IPS-18a (cell line): ENCODE measurements around the gene CLCN6.

Source experiments
- H3K27ac ChIP-seq: one replicate; pipeline ENCODE4 v1.5.1; 2013; ENCODE audit warnings: low read length
- H3K27me3 ChIP-seq: one replicate; pipeline ENCODE4 v1.6.1; 2013; ENCODE audit warnings: mild to moderate bottlenecking, low read length; ENCODE audit not compliant: control insufficient read depth, insufficient read depth
- H3K36me3 ChIP-seq: one replicate; pipeline ENCODE4 v1.6.1; 2013; ENCODE audit warnings: low read depth, low read length; ENCODE audit not compliant: control insufficient read depth
- H3K4me1 ChIP-seq: one replicate; pipeline ENCODE4 v1.6.1; 2013; ENCODE audit warnings: low read depth, low read length; ENCODE audit not compliant: control insufficient read depth
- H3K4me3 ChIP-seq: one replicate; pipeline ENCODE4 v1.5.1; 2013; ENCODE audit warnings: low read length
- H3K9ac ChIP-seq: one replicate; pipeline ENCODE4 v1.6.1; 2013; ENCODE audit warnings: mild to moderate bottlenecking, low read length, moderate library complexity
- H3K9me3 ChIP-seq: one replicate; pipeline ENCODE4 v1.6.1; 2013; ENCODE audit warnings: low read depth, low read length; ENCODE audit not compliant: control insufficient read depth

The CLCN6 gene, protein sequence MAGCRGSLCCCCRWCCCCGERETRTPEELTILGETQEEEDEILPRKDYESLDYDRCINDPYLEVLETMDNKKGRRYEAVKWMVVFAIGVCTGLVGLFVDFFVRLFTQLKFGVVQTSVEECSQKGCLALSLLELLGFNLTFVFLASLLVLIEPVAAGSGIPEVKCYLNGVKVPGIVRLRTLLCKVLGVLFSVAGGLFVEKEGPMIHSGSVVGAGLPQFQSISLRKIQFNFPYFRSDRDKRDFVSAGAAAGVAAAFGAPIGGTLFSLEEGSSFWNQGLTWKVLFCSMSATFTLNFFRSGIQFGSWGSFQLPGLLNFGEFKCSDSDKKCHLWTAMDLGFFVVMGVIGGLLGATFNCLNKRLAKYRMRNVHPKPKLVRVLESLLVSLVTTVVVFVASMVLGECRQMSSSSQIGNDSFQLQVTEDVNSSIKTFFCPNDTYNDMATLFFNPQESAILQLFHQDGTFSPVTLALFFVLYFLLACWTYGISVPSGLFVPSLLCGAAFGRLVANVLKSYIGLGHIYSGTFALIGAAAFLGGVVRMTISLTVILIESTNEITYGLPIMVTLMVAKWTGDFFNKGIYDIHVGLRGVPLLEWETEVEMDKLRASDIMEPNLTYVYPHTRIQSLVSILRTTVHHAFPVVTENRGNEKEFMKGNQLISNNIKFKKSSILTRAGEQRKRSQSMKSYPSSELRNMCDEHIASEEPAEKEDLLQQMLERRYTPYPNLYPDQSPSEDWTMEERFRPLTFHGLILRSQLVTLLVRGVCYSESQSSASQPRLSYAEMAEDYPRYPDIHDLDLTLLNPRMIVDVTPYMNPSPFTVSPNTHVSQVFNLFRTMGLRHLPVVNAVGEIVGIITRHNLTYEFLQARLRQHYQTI

DNA sequence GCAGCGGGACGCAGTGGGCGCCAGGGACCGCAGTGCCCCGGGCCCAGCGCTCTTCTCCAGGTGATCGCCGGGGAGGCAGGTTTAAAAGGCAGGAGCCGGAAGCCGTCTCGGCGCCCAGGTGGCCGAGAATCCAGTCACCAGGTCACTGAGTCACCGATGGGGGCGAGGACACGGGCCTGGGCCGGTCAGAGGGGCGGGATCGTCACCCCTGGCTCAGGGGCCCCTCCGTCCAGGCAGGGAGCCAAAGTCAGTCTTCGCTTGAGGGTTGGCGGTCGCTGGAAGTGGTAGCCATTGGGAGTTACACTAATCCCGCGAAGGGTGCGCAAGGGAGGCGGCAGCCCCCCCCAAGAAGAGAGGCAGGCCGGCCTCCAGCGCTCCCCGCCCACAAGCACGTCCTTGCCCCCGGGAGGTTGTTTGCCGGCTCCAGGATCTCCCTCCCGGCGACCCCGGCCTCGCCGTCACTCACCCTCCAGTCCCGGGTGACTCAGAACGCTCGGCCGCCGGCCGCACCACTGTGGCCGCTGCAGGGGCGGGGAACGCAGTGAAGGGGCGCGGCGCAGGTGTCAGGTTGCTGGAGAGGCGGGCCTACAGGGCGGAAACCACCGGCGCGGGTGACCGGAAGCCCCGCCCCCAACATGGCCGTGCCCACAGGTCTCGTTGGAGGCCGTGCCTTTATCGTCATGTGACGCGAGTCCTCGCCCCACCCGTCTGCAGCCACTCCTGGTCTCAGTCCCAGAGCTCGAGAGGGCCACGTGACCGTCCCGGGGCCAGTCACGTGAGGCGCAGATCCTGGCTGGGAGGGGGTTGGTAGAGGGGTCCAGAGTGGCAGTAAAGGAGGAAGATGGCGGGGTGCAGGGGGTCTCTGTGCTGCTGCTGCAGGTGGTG lies at the start of gene CLCN6, which contains the start of gene MTHFR:
TSS of gene CLCN6 (plus strand) at position 770 of the 885 bp plus-strand sequence. CDS start at position 842, 72 bp downstream.
TSS of gene MTHFR (minus strand) at position 543 of the 885 bp plus-strand sequence. CDS start 2,848 bp downstream, outside the sequence.
- H3K36me3 ChIP-seq, result peaks cover 29% of the 10 kb centered on the region
- peak within 1 kb of the TSS; percentile 41 for H3K27ac ChIP-seq
- no peaks in the 10 kb centered on the region for H3K9me3 ChIP-seq
- peak within 1 kb of the TSS; percentile 87 for H3K4me3 ChIP-seq
- no peaks in the 10 kb centered on the region for H3K27me3 ChIP-seq
- peaks cover 29% of the 10 kb centered on the region for H3K4me1 ChIP-seq
- peak within 1 kb of the TSS; percentile 75 for H3K9ac ChIP-seq

DNA sequence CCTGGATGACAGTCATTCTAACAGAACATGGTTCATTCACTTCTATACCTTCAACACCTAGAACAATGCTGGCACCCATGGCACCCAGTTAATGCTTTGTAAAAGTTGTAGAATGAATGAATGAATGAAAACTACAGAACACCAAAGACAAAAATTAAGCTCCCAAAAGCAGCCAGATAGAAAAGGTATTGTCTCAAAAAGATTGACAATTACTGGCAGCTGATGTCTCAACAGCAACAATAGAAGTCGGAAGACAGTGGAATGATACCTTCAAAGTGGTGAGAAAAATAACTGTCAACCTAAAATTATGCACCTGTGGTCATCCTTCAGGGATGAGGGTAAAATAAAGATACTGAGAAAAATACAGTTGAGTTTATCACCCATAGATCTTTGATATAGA lies 48.9 kb upstream of the CLCN6 start:
- H3K9ac ChIP-seq, result no peak overlapping the region

DNA sequence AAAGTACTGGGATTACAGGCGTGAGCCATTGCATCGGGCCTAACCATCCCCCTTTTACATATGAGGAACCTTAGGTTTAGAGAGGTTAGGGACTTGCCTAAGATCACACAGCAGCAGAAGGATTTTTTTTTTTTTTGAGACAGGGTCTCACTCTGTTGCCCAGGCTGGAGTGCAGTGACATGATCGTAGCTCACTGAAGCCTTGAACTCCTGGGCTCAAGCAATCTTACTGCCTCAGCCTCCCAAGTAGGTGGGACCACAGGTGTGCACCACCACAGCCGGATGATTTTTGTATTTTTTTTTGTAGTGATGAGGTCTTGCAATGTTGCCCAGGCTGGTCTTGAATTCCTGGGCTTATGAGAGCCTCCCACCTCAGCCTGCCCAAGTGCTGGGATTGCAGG lies 46.2 kb upstream of the CLCN6 start:
- H3K4me1 ChIP-seq, result peaks cover 9% of the 10 kb centered on the region
- H3K27me3 ChIP-seq, result peaks cover 44% of the 10 kb centered on the region
- no peak overlapping the region for H3K27ac ChIP-seq
- H3K9ac ChIP-seq, result no peak overlapping the region
- no peaks in the 10 kb centered on the region for H3K36me3 ChIP-seq
- H3K4me3 ChIP-seq, result no peak overlapping the region
- no peaks in the 10 kb centered on the region for H3K9me3 ChIP-seq

More for the DNA sequence above, 48.9 kb upstream of the CLCN6 start:
- H3K27ac ChIP-seq, result no peak overlapping the region
- peaks cover 3% of the 10 kb centered on the region for H3K4me1 ChIP-seq
- H3K27me3 ChIP-seq, result peaks cover 24% of the 10 kb centered on the region
- H3K36me3 ChIP-seq, result no peaks in the 10 kb centered on the region
- H3K4me3 ChIP-seq, result no peak overlapping the region
- no peaks in the 10 kb centered on the region for H3K9me3 ChIP-seq

DNA sequence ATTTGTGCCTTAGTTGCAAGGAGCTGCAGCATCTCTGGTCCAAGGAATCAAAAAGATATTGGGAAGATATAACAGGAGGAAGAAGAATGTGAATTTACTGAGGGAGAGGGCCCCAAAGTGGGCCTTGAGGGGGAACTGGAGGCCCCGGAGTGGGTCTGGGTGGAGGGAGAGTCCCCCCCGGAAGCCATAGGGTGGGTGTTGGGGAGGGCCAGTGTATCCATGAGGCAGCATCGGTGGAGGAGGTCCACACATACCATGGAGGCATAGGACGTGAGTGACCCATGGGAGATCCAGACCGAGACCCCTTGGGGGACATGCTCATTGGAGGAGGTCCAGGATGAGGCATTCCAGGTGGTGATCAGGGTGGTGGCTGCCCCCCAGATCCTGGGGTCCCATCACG lies 44.7 kb upstream of the CLCN6 start:
- peaks cover 9% of the 10 kb centered on the region for H3K4me1 ChIP-seq
- no peak overlapping the region for H3K27ac ChIP-seq
- H3K9me3 ChIP-seq, result no peaks in the 10 kb centered on the region
- H3K27me3 ChIP-seq, result peaks cover 44% of the 10 kb centered on the region
- H3K36me3 ChIP-seq, result no peaks in the 10 kb centered on the region
- no peak overlapping the region for H3K9ac ChIP-seq
- no peak overlapping the region for H3K4me3 ChIP-seq

DNA sequence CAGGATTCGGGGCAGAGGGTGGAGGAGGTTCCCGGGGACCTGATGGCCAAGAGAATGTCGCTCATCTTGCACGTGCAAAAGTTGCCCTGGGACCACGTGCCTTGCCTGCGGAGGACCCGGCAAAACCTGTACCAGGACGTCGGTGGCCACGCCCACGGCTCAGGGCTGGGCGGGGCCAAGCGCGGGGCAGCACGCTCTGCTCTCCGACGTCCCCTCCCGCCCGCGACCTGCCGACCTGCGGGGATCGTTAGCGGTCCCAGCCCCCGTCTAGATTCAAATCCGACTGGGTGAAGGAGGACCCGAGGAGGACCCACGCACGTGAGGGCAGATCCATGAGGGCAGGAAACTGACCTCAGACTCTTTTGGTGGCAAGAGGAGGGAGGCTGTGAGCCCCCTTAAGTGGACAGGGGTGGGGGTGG lies 44.0 kb upstream of the CLCN6 start, which contains the start of gene C1orf167:
TSS of gene C1orf167 (plus strand) at position 206 of the 419 bp plus-strand sequence. CDS start 2,208 bp downstream, outside the sequence.
- H3K36me3 ChIP-seq, result no peaks in the 10 kb centered on the region
- no peak within 1 kb of the TSS for H3K27ac ChIP-seq
- peak within 1 kb of the TSS; percentile 34 for H3K4me3 ChIP-seq
- no peak within 1 kb of the TSS for H3K9ac ChIP-seq
- peaks cover 44% of the 10 kb centered on the region for H3K27me3 ChIP-seq
- no peaks in the 10 kb centered on the region for H3K9me3 ChIP-seq
- peaks cover 9% of the 10 kb centered on the region for H3K4me1 ChIP-seq

DNA sequence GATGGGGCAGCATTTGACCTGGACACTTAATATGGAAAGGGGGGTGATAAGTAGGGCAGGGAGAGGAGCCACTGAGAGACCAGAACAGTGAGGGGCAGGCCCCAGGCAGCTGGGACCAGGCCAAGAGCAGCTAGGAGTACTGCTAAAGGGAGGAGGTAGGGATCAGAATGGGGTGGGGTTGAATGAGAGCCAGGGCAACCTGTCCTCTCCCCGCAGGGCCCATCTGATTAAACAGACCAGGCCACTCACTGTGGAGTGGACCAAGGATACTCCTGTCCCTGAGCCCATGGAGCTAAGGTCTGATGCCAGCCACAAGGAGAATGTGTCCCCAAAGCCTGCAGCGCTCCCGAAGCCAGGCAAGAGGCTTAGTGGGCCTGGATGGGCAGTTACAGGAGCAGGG lies 41.9 kb upstream of the CLCN6 start:
- H3K9me3 ChIP-seq, result no peaks in the 10 kb centered on the region
- H3K27ac ChIP-seq, result no peak overlapping the region
- no peak overlapping the region for H3K9ac ChIP-seq

DNA sequence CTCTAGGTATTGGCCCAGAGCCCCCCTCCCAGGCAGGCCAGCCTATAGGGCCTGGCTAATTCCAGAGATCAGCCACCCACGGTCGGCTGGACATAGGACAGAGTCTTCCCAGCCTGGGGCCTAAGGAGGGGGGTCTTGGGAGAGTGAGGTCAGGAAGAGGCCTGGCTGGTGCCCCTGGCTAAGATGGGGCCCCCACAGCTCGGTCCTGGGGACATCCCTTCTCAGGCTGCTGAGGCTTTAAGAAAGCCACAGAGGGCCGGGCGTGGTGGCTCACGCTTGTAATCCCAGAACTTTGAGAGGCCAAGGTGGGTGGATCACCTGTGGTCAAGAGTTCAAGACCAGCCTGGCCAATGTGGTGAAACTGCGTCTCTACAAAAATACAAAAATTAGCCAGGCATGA lies 41.5 kb upstream of the CLCN6 start:
- H3K9me3 ChIP-seq, result no peaks in the 10 kb centered on the region
- no peak overlapping the region for H3K27ac ChIP-seq
- no peaks in the 10 kb centered on the region for H3K36me3 ChIP-seq
- no peak overlapping the region for H3K4me3 ChIP-seq
- peaks cover 9% of the 10 kb centered on the region for H3K4me1 ChIP-seq
- H3K27me3 ChIP-seq, result peaks cover 44% of the 10 kb centered on the region
- H3K9ac ChIP-seq, result no peak overlapping the region

More for the DNA sequence above, 41.9 kb upstream of the CLCN6 start:
- Histone ChIP-seq H3K4me1 (peaks cover 9% of the 10 kb centered on the region), H3K27me3 (peaks cover 44% of the 10 kb centered on the region), H3K4me3 (no peak overlapping the region), H3K36me3 (no peaks in the 10 kb centered on the region)

DNA sequence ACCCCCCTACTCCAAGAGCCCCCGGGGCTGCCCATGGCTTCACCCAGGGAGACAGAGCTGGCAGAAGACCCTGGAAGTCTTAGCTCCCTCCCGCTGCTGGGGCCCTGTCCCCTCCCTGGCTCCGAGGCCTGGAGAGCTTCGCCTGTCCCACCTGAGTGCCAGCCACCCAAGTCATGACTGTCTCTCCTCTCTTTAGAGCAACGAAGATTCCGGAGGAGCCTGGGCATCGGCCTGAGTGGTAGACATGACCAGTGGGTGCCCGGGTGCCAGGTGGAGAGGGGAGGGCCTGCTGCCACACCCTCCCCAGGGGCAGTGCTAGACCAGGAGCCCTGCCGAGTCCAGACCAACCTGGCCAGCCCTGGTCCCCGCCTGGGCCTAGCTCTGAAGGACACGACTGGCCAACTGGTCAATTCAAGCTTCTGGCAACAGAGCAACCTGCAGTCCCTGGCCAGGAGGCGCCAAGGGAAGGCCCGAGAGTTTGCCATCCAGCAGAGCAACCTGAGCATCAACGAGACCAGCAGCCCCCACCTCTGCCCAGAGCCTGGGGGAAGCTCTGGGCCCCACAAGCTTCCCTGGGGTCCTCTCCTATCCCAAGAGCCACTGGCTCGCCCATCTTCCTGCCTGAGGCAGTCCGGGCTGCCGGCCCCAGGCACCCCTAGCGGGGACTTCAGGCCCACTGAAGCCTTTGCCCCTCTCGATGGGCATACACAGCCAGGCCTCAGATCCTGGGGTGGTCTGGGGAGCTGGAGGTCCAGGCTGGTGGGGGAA lies 40.1 kb upstream of the CLCN6 start:
- Histone ChIP-seq H3K27me3 (peaks cover 32% of the 10 kb centered on the region), H3K27ac (no peak overlapping the region), H3K4me3 (no peak overlapping the region), H3K9ac (no peak overlapping the region), H3K36me3 (no peaks in the 10 kb centered on the region), H3K4me1 (peaks cover 9% of the 10 kb centered on the region), H3K9me3 (no peaks in the 10 kb centered on the region)

DNA sequence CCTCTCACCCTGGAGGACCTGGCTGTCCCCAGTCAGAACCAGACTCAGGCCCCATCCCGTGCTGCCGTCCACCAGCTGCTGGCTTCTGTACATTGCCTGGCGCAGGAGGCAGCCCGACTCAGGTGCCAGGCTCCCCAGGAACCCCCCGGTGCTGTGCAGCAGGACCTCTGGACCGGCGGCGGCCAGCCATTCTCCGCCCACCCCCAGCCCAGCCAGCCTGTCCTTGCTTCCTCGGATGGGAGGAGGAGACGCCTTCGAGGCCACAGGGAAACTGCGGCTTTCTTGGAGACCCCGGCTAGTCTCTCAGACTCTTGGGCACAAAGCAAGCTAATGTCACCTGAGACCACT lies 39.6 kb upstream of the CLCN6 start:
- Histone ChIP-seq H3K9me3 (no peaks in the 10 kb centered on the region), H3K9ac (no peak overlapping the region), H3K4me1 (peaks cover 9% of the 10 kb centered on the region), H3K36me3 (no peaks in the 10 kb centered on the region), H3K27me3 (peaks cover 27% of the 10 kb centered on the region), H3K27ac (no peak overlapping the region), H3K4me3 (no peak overlapping the region)

DNA sequence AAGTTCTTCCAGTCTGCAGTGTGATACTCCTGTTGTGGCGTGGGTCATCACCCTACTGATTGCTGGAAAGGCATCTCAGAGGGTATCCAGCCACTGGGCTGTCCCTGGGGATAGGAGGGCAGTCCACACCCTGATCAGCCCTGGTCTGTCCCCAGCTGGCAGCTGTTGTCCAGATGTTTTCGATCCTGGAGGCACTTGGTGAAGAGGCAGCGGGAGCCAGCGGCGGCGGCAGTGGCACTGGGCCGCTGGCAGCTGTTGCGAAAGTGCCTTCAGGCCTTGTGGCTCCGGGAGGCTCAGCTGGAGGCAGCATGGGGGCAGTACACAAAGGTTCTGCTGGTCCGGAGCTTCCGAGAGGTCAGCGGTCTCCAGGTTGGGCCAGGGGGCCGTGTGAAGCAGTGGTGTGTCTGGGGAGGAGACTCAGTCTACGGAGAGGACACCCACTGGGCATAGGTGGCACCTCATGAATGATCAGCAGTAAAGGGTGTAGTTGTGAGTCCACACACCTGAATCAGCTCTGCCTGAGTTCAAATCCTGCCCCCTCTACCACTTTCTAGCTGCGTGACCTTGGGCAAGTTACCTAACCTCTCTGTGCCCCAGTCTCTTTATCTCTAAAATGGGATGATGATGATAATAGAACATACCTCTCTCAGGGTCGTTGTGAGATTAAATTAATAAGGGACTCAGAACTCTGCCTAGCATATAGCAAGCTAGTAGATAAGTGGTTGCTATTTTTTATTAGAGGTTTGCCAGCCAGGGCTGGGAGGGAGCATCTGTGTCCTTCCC lies 37.9 kb upstream of the CLCN6 start:
- H3K36me3 ChIP-seq, result no peaks in the 10 kb centered on the region
- no peak overlapping the region for H3K9ac ChIP-seq
- H3K27me3 ChIP-seq, result peaks cover 10% of the 10 kb centered on the region
- no peaks in the 10 kb centered on the region for H3K9me3 ChIP-seq
- H3K4me3 ChIP-seq, result no peak overlapping the region
- H3K27ac ChIP-seq, result no peak overlapping the region
- H3K4me1 ChIP-seq, result no peaks in the 10 kb centered on the region
